K562 (cell line): ENCODE measurements around the gene NRXN3. TPM values are rescaled to one million over a fixed set of nuclear protein-coding genes. Genes with fewer than 3 reads are reported as not detected.

ENCODE experiments used
- ATAC-seq: fragments of 200-7000 bp; cut with Tn5 transposase; 3 replicates; pipeline ENCODE4 v1.9.1; 2020; ENCODE audit warnings: moderate library complexity
- BruUV-seq: library from RNA; stranded (reverse); fragments of 400-500 nt; replicated peaks from 2 replicates; lab custom pipeline; 2021; lab: Mats Ljungman, UMichigan
- CTCF ChIA-PET: fragments of 300-600 bp; formaldehyde crosslinking; extraction: SDS; loops from one replicate; lab custom pipeline; 2021; ENCODE audit warnings: low intra/inter-chr PET ratio; lab: Yijun Ruan, JAX
- POLR2A ChIA-PET: fragments of 300-600, 350-650 bp; sonication (Branson Sonifier 250); formaldehyde crosslinking; extraction: SDS; loops from one replicate; lab custom pipeline; 2021; ENCODE audit warnings: antibody characterized with exemption, inconsistent platforms; lab: Yijun Ruan, JAX
- DNase-seq, 4 experiments: peaks; one replicate each; pipeline versions ENCODE4 v3.0.0 to v3.0.0-alpha.2; 2011 to 2018; ENCODE audit warnings: low spot score in 3 of 4, mixed read lengths in 3 of 4; ENCODE audit errors: extremely low read depth in 1 of 4
- FAIRE-seq: peaks from 2 replicates; lab custom pipeline; 2011; peaks lifted over from hg19 to GRCh38; lab: Jason Lieb, UNC
- H2AFZ ChIP-seq: 2 replicates; pipeline ENCODE4 v1.6.0; 2011; ENCODE audit warnings: low read depth, low read length, control low read depth, inconsistent platforms
- H3K27ac ChIP-seq: fragments of 200-600 bp; 3 replicates; pipeline ENCODE4 v1.8.0; 2011; ENCODE audit warnings: low read depth, mild to moderate bottlenecking, control low read depth, inconsistent platforms, low read length, moderate library complexity, mixed read lengths; ENCODE audit errors: extremely low read depth
- H3K27me3 ChIP-seq, 2 experiments: fragments of 300-600 bp in 1 of 2; 2 replicates in 1 of 2; 3 replicates in 1 of 2; pipeline versions ENCODE4 v1.6.0 to v1.8.0; 2011; ENCODE audit warnings: inconsistent platforms in 2 of 2, low read length in 2 of 2, mild to moderate bottlenecking in 1 of 2, mixed read lengths in 1 of 2, moderate library complexity in 1 of 2; ENCODE audit not compliant: control insufficient read depth in 2 of 2, insufficient read depth in 2 of 2
- H3K36me3 ChIP-seq: fragments of 300-600 bp; 3 replicates; pipeline ENCODE4 v1.8.0; 2011; ENCODE audit warnings: mild to moderate bottlenecking, low read length, inconsistent platforms; ENCODE audit not compliant: control insufficient read depth, insufficient read depth
- H3K4me1 ChIP-seq, 2 experiments: fragments of 200-600 bp in 1 of 2; replicated peaks in 1 of 2; 2 replicates in 1 of 2; 3 replicates in 1 of 2; pipeline versions ENCODE4 v1.5.1 to v1.8.0; 2011; ENCODE audit warnings: inconsistent platforms in 2 of 2, low read length in 2 of 2, mild to moderate bottlenecking in 1 of 2, mixed read lengths in 1 of 2, moderate library complexity in 1 of 2; ENCODE audit not compliant: control insufficient read depth in 2 of 2, insufficient read depth in 2 of 2
- H3K4me2 ChIP-seq: 2 replicates; pipeline ENCODE4 v1.6.1; 2011; ENCODE audit warnings: low read length, control low read depth, inconsistent platforms, mixed read lengths; ENCODE audit not compliant: insufficient read depth
- H3K4me3 ChIP-seq: fragments of 200-600 bp; sonication (generic), shearing (Covaris generic); 2 replicates; pipeline ENCODE4 v1.5.1; 2016; ENCODE audit warnings: control low read depth, inconsistent platforms
- H3K79me2 ChIP-seq: fragments of 200-600 bp; 3 replicates; pipeline ENCODE4 v1.8.0; 2011; ENCODE audit warnings: low read length, inconsistent platforms; ENCODE audit not compliant: control insufficient read depth, insufficient read depth
- H3K9ac ChIP-seq, 2 experiments: 2 replicates each; pipeline versions ENCODE4 v1.6.0 to v1.6.1; 2011; ENCODE audit warnings: low read depth in 2 of 2, low read length in 2 of 2, control low read depth in 1 of 2, inconsistent platforms in 1 of 2, mild to moderate bottlenecking in 1 of 2, mixed read lengths in 1 of 2; ENCODE audit not compliant: insufficient read depth in 1 of 2
- H3K9me1 ChIP-seq: one replicate; pipeline ENCODE4 v1.6.0; 2011; ENCODE audit warnings: inconsistent platforms, mild to moderate bottlenecking, low read length, moderate library complexity; ENCODE audit not compliant: control insufficient read depth, insufficient read depth
- H3K9me3 ChIP-seq: replicated peaks from 2 replicates; pipeline ENCODE4 v1.5.1; 2011; ENCODE audit warnings: low read depth, low read length, inconsistent platforms; ENCODE audit not compliant: control insufficient read depth, insufficient read depth
- H4K20me1 ChIP-seq: replicated peaks from 2 replicates; pipeline ENCODE4 v1.6.1; 2011; ENCODE audit warnings: low read length, inconsistent platforms, mixed read lengths; ENCODE audit not compliant: control insufficient read depth, insufficient read depth
- CEBPB ChIP-seq: fragments of 450-650 bp; IDR thresholded peaks from 2 replicates; pipeline ENCODE4 v1.6.1; 2016; ENCODE audit warnings: missing genetic modification characterization, missing compliant biosample characterization
- CEBPG ChIP-seq, 3 experiments: fragments of 200-800 bp in 1 of 3; sonication (Bioruptor generic) in 1 of 3; sonication (generic) in 1 of 3; formaldehyde crosslinking in 1 of 3; IDR thresholded peaks in 2 of 3; conservative IDR thresholded peaks in 1 of 3; 2 replicates each; pipeline versions ENCODE4 v1.6.1 to v1.8.0; 2016 to 2022; ENCODE audit warnings: missing compliant biosample characterization in 2 of 3, missing genetic modification characterization in 2 of 3, mild to moderate bottlenecking in 1 of 3, missing genetic modification reagents in 1 of 3
- CREB3L1 ChIP-seq: fragments of 450-650 bp; IDR thresholded peaks from 2 replicates; pipeline ENCODE4 v1.6.1; 2014; ENCODE audit warnings: low read depth, mild to moderate bottlenecking, moderate library complexity, borderline replicate concordance
- FOXK2 ChIP-seq, 2 experiments: fragments of 450-650 bp; IDR thresholded peaks in 1 of 2; conservative IDR thresholded peaks in 1 of 2; 2 replicates each; pipeline ENCODE4 v1.6.1; 2016; ENCODE audit warnings: low read depth in 2 of 2, mild to moderate bottlenecking in 1 of 2
- GATAD2B ChIP-seq: fragments of 450-650 bp; IDR thresholded peaks from 2 replicates; pipeline ENCODE4 v1.6.1; 2017; ENCODE audit warnings: mild to moderate bottlenecking, borderline replicate concordance
- HMBOX1 ChIP-seq: sonication (generic); IDR thresholded peaks from 2 replicates; pipeline ENCODE4 v1.6.1; 2016
- ILF3 ChIP-seq: fragments of 450-650 bp; IDR thresholded peaks from 2 replicates; pipeline ENCODE4 v1.6.1; 2018; ENCODE audit warnings: antibody characterized with exemption, mild to moderate bottlenecking, moderate library complexity, borderline replicate concordance
- JUN ChIP-seq, 2 experiments: sonication (generic) in 1 of 2; formaldehyde crosslinking in 1 of 2; IDR thresholded peaks; 2 replicates each; pipeline versions ENCODE4 v1.6.1 to v1.8.0; 2012 to 2022; ENCODE audit warnings: borderline replicate concordance in 2 of 2, mild to moderate bottlenecking in 2 of 2, improper control_type of control experiment in 1 of 2, low read depth in 1 of 2, low read length in 1 of 2, missing genetic modification reagents in 1 of 2
- KAT2B ChIP-seq: IDR thresholded peaks from one replicate; pipeline ENCODE4 v1.6.1; 2012; ENCODE audit warnings: low read depth, mild to moderate bottlenecking, control low read depth, inconsistent platforms, low read length, moderate library complexity
- L3MBTL2 ChIP-seq: fragments of 450-650 bp; IDR thresholded peaks from 2 replicates; pipeline ENCODE4 v1.6.1; 2016; ENCODE audit warnings: mild to moderate bottlenecking, moderate library complexity
- LARP7 ChIP-seq: fragments of 450-650 bp; IDR thresholded peaks from 2 replicates; pipeline ENCODE4 v1.6.1; 2016
- MCM3 ChIP-seq: fragments of 450-650 bp; IDR thresholded peaks from 2 replicates; pipeline ENCODE4 v1.6.1; 2016
- PHF20 ChIP-seq: fragments of 450-650 bp; IDR thresholded peaks from 2 replicates; pipeline ENCODE4 v1.6.1; 2018; ENCODE audit not compliant: partially characterized antibody
- SMARCA4 ChIP-seq: fragments of 450-650 bp; IDR thresholded peaks from 2 replicates; pipeline ENCODE4 v1.6.1; 2016
- TAF15 ChIP-seq: fragments of 200-400 bp; formaldehyde crosslinking; IDR thresholded peaks from 2 replicates; pipeline ENCODE4 v1.6.1; 2017; ENCODE audit warnings: mild to moderate bottlenecking, low read depth, low read length, moderate library complexity
- THRAP3 ChIP-seq: fragments of 450-650 bp; IDR thresholded peaks from 2 replicates; pipeline ENCODE4 v1.6.1; 2016; ENCODE audit warnings: mild to moderate bottlenecking, inconsistent platforms, borderline replicate concordance
- TSC22D4 ChIP-seq: fragments of 450-650 bp; IDR thresholded peaks from 2 replicates; pipeline ENCODE4 v1.6.1; 2016; ENCODE audit warnings: missing genetic modification characterization, missing biosample characterization, control low read depth
- ZNF518B ChIP-seq: fragments of 250-450 bp; sonication (Bioruptor Pico); IDR thresholded peaks from 2 replicates; pipeline ENCODE4 v1.5.0; 2021; ENCODE audit warnings: mild to moderate bottlenecking, moderate library complexity
- WGBS: fragments of 100-300 bp; shearing (Covaris generic); methylation state at CpG from one replicate; pipeline ENCODE4 v1.1.6; 2016; ENCODE audit warnings: low coverage, mixed read lengths; ENCODE audit not compliant: insufficient coverage; ENCODE audit errors: missing lambda C conversion rate; 5-methylcytosine and 5-hydroxymethylcytosine counted together
- in situ Hi-C: fragments of 300-500 bp; cut with MboI; formaldehyde crosslinking; loops from 4 replicates; pipeline ENCODE4 v1.15.0; 2018; ENCODE audit warnings: inconsistent platforms, mixed read lengths
- intact Hi-C: fragments of 100-400 bp; cut with micrococcal nuclease; formaldehyde crosslinking; loops from 2 replicates; pipeline ENCODE4 v1.14.2; 2022
- polyA plus RNA-seq, 8 experiments: library from polyadenylated mRNA; depleted of rRNA in 4 of 8; stranded (reverse) in 5 of 8; unstranded in 3 of 8; fragments of >200 nt; fragmentation: Nextera tagmentation in 2 of 8; fragmentation: Illumina TruSeq in 1 of 8; extraction: Ambion mirVana in 2 of 8; extraction: Trizol in 1 of 8; gene quantifications; 2 replicates each; pipeline versions ENCODE4 v1.2.1 to v1.2.3, GENCODE V29; 2011 to 2014; ENCODE audit warnings: inconsistent platforms in 1 of 8, missing spikeins in 1 of 8
- total RNA-seq, 7 experiments: library from RNA; depleted of rRNA in 6 of 7; stranded (reverse); fragments of >200 nt in 6 of 7; fragmentation: Illumina TruSeq in 2 of 7; extraction: Trizol in 2 of 7; gene quantifications; 2 replicates each; pipeline versions ENCODE4 v1.2.1 to v1.2.3, GENCODE V29; 2011 to 2021; ENCODE audit warnings: low replicate concordance in 1 of 7

NRXN3 gene
- total and polyA plus RNA-seq, 9 of the 15 experiments (the other 6 are each of a cell fraction or from before 2014, with no cell fraction given), result 0.09 TPM; not detected in 8

- Histone ChIP-seq H3K9me1 (no peaks in the 10 kb centered on the region), H3K27ac (no peak overlapping the region), H3K4me1 (no peaks in the 10 kb centered on the region; a peak in 1 of 5 replicates), H3K9ac (no peak overlapping the region), H3K79me2 (no peaks in the 10 kb centered on the region), H3K36me3 (no peaks in the 10 kb centered on the region), H3K27me3 (no peaks in the 10 kb centered on the region), H3K4me2 (no peak overlapping the region), H3K9me3 (no peaks in the 10 kb centered on the region), H2AFZ (no peak overlapping the region), H4K20me1 (no peaks in the 10 kb centered on the region), H3K4me3 (no peak overlapping the region)
- ATAC-seq, result no peak
- intact Hi-C loops, result no loop called here
- in situ Hi-C loops, result no loop called here
- ChIA-PET CTCF (no interaction called here), POLR2A (interaction anchor here (0.6 kb wide), 1 partner anchor 70 kb away, joined by 4 read pairs; no protein-coding TSS in a partner anchor)
- TF ChIP-seq TSC22D4 (tag), result no peak
- TF ChIP-seq ZNF518B (CRISPR knock-in tag), result no peak
- TF ChIP-seq SMARCA4, result no peak
- no peak for TF ChIP-seq CEBPG (CRISPR knock-in tag; IDR thresholded peaks at IDR 0.05)
- 0 out of 4 replicates have a peak, but pooled peaks of 1 of the 2 experiments have one; percentile 19 for TF ChIP-seq CEBPG (tag; conservative IDR thresholded peaks at IDR 0.05 in 1 of 2, IDR thresholded peaks at IDR 0.05 in 1 of 2)
- no peak for TF ChIP-seq THRAP3
- no peak for TF ChIP-seq MCM3
- no peak for TF ChIP-seq FOXK2 (conservative IDR thresholded peaks at IDR 0.05 in 1 of 2, IDR thresholded peaks at IDR 0.05 in 1 of 2; ENCODE audit: low read depth in 2 of 2)
- TF ChIP-seq CREB3L1, result no peak
- no peak for TF ChIP-seq JUN (IDR thresholded peaks at IDR 0.05; ENCODE audit: borderline replicate concordance, low read depth, low read length)
- TF ChIP-seq JUN (CRISPR knock-in tag; IDR thresholded peaks at IDR 0.05; ENCODE audit: borderline replicate concordance), result no peak
- no peak for TF ChIP-seq KAT2B
- TF ChIP-seq L3MBTL2, result no peak
- no peak for TF ChIP-seq LARP7
- TF ChIP-seq HMBOX1, result no peak
- TF ChIP-seq TAF15, result no peak
- TF ChIP-seq PHF20, result no peak
- no peak for TF ChIP-seq GATAD2B
- TF ChIP-seq ILF3, result no peak
- TF ChIP-seq CEBPB (tag), result 0 out of 2 replicates have a peak, but pooled peaks have one; percentile 28
- no peak for DNase-seq
- 0% methylated on average over 5 of the region's 5 CpGs for WGBS
- BruUV-seq, result no TSS peak
- FAIRE-seq, result no peak
These were observed 27.2 kb upstream of the NRXN3 start for GRCh38 chr14:78142998-78143397.
